CD4-positive, alpha-beta T cell (primary cell): ENCODE results near the gene LRIG1. TPM values are rescaled to one million over a fixed set of nuclear protein-coding genes. Genes with fewer than 3 reads are reported as not detected.

Experiments
- ATAC-seq: fragments of 200-7000 bp; cut with Tn5 transposase; one replicate; pipeline ENCODE4 v1.10.0; 2022; ENCODE audit warnings: mild to moderate bottlenecking; ENCODE audit not compliant: poor library complexity
- CTCF ChIA-PET: fragments of 350-600 bp; sonication (Branson Sonifier 250); formaldehyde crosslinking; loops from one replicate; lab custom pipeline; 2021; ENCODE audit warnings: antibody characterized with exemption, inconsistent platforms; lab: Charles Lee
- POLR2A ChIA-PET: fragments of 350-600 bp; sonication (Branson Sonifier 250); formaldehyde crosslinking; loops from one replicate; lab custom pipeline; 2021; ENCODE audit warnings: antibody characterized with exemption, inconsistent platforms; lab: Charles Lee
- DNase-seq, 14 experiments: peaks; one replicate each; pipeline ENCODE4 v3.0.0-alpha.2; 2013 to 2020; ENCODE audit warnings: mixed read lengths in 2 of 14
- H3K27ac ChIP-seq, 2 donors: one replicate each; pipeline versions ENCODE4 v1.5.1 to v1.7.0; 2013; ENCODE audit warnings: low read length in 2 of 2, low read depth in 1 of 2, mild to moderate bottlenecking in 1 of 2
- H3K27me3 ChIP-seq, 2 experiments: 1 replicate in 1 of 2; 2 replicates in 1 of 2; pipeline versions ENCODE4 v1.6.1 to v1.7.0; 2013; ENCODE audit warnings: low read length in 2 of 2, control low read depth in 1 of 2, mild to moderate bottlenecking in 1 of 2, moderate library complexity in 1 of 2; ENCODE audit not compliant: insufficient read depth in 2 of 2, control insufficient read depth in 1 of 2
- H3K36me3 ChIP-seq: one replicate; pipeline ENCODE4 v1.6.1; 2013; ENCODE audit warnings: low read length, control low read depth; ENCODE audit not compliant: insufficient read depth
- H3K4me1 ChIP-seq: one replicate; pipeline ENCODE4 v1.6.1; 2013; ENCODE audit warnings: low read length, control low read depth; ENCODE audit not compliant: insufficient read depth
- H3K4me3 ChIP-seq: one replicate; pipeline ENCODE4 v1.5.1; 2013; ENCODE audit warnings: mild to moderate bottlenecking, low read length, moderate library complexity
- H3K9me3 ChIP-seq, 2 experiments: 1 replicate in 1 of 2; 2 replicates in 1 of 2; pipeline versions ENCODE4 v1.6.1 to v1.7.0; 2013; ENCODE audit warnings: low read length in 2 of 2, mild to moderate bottlenecking in 2 of 2, control low read depth in 1 of 2, moderate library complexity in 1 of 2; ENCODE audit not compliant: control insufficient read depth in 1 of 2, insufficient read depth in 1 of 2
- H3K27ac Mint-ChIP-seq: one replicate; pipeline ENCODE4 v1.8.0; 2020; ENCODE audit warnings: mixed read lengths
- H3K27me3 Mint-ChIP-seq: one replicate; pipeline ENCODE4 v1.8.0; 2021; ENCODE audit warnings: mixed read lengths
- H3K36me3 Mint-ChIP-seq: one replicate; pipeline ENCODE4 v1.8.0; 2021; ENCODE audit warnings: low read depth, mixed read lengths
- H3K4me1 Mint-ChIP-seq: one replicate; pipeline ENCODE4 v1.8.0; 2021; ENCODE audit warnings: low read depth, mixed read lengths
- H3K4me3 Mint-ChIP-seq: one replicate; pipeline ENCODE4 v1.8.0; 2020; ENCODE audit warnings: mild to moderate bottlenecking, mixed read lengths
- H3K9me3 Mint-ChIP-seq: one replicate; pipeline ENCODE4 v1.8.0; 2020; ENCODE audit warnings: mixed read lengths
- CTCF ChIP-seq: fragments of 200-600 bp; IDR thresholded peaks from one replicate; pipeline ENCODE4 v1.8.0; 2022; ENCODE audit warnings: antibody characterized with exemption, mild to moderate bottlenecking
- intact Hi-C, 2 experiments: fragments of 100-400 bp; cut with DNase I in 1 of 2; cut with micrococcal nuclease in 1 of 2; formaldehyde crosslinking; loops; one replicate each; pipeline versions ENCODE4 v1.15.1 to v1.9.0; 2023 to 2025; cut with DNase I, micrococcal nuclease
- total RNA-seq, 174 experiments: library from RNA in 2 of 174; stranded (reverse) in 2 of 174; gene quantifications; one replicate each; pipeline ENCODE4 v1.2.3 and lab custom pipeline; 2021 to 2026

The LRIG1 gene
- total RNA-seq, 2 experiments from 2014 or later = 30.1 to 33.1 TPM

DNA sequence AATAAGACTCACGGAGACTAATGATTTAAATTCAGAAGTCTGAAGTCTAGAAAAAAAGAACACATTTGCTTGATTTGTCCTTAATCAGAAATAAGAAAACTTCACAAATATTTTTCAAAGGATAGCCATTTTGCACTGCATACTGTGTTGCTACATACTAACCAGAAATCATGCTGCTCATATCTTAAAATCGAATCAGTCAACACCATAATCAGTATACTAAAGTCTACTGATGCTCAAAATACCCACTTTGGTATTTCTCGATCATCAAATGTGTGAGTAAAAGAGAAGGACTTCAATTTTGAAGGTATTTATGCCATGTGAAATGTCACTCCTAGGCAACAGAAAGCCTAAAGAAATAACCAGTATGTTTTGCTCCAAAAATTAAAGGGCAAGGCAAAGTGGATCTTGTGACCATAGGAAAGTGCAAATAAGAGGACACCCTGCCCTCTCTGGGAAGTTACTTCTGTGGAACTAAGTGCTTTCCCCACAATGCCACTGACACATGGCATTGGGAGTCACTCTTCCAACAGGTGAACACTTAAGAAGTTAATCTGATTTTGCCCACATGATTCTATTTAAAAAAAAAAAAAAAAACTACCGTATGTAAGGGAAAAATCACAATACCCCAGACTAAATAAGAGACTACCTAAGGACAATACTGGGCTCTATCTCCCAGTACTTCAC is 2.7 kb downstream of the LRIG1 start:
- POLR2A ChIA-PET = interaction anchor here (0.7 to 2.7 kb wide), 6 partner anchors 7 to 196 kb away, joined by 3 to 19 read pairs (median 4); no protein-coding TSS in a partner anchor
- intact Hi-C loops = loop anchor here in 1 of 2 experiments (2.0 to 10.0 kb wide), 2 partner anchors 15 to 193 kb away; no protein-coding TSS in a partner anchor

DNA sequence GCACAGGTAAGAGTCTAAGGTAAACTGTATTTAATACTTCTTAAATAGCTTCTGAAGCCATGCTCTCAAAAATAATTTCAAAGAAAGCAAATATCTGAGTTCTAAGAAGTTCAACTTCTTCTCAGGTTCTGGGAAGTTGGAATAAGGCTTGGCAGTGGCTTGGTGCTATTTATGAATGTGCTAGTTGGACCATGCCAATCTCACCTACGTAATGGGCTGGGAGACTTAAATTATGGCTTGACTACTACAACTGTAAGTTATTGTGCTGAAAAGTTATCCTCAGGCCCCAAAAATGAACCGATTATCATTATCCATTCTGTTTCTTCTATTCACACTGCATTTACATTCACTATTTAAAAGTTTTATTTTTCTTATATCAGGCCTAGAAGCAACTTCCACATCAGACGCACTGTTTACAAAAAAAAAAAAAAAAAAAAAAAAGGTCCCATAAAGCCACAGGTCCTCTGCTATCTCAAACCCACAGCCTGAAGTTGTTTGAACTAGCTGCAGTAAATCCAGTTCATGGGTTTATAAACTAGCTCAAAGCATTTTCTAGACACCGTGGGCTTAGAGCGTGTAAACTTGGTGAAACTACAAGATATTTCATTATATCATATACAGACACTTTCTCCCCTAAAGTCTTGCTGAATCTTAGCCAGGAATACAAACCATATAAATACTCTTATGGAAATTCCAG is 3.4 kb downstream of the LRIG1 start:
- POLR2A ChIA-PET = interaction anchor here (1.0 to 2.3 kb wide), 5 partner anchors 11 to 277 kb away, joined by 3 to 18 read pairs (median 4); partner anchors contain the start of gene SLC25A26
- Mint-ChIP-seq H3K4me1 (peaks cover 89% of the 10 kb centered on the region), H3K4me3 (peak overlapping the region; percentile 97), H3K27me3 (no peaks in the 10 kb centered on the region), H3K27ac (peak overlapping the region; percentile 50), H3K36me3 (peaks cover 11% of the 10 kb centered on the region), H3K9me3 (no peaks in the 10 kb centered on the region)
- DNase-seq (peak in 3 of 14 experiments; percentile 49 to 74 (median 56)), ATAC-seq (no peak)
- no peaks in the 10 kb centered on the region for H3K9me3 ChIP-seq
- peak overlapping the region; percentile 79 for H3K4me3 ChIP-seq
- no peaks in the 10 kb centered on the region for H3K36me3 ChIP-seq
- intact Hi-C loops = loop anchor here in 1 of 2 experiments (2.0 to 10.0 kb wide), 2 partner anchors 15 to 193 kb away; no protein-coding TSS in a partner anchor
- CTCF ChIA-PET = interaction anchor here (1.1 to 2.4 kb wide), 3 partner anchors 25 to 89 kb away, joined by 3 to 7 read pairs (median 3); no protein-coding TSS in a partner anchor
- H3K27ac ChIP-seq = peak overlapping the region in 1 of 2 donors; percentile 26
- no peaks in the 10 kb centered on the region for H3K27me3 ChIP-seq
- peaks cover 63% of the 10 kb centered on the region for H3K4me1 ChIP-seq
- no peak for TF ChIP-seq CTCF

More for the DNA sequence above, 2.7 kb downstream of the LRIG1 start:
- Mint-ChIP-seq H3K27me3 (no peaks in the 10 kb centered on the region), H3K4me1 (peaks cover 89% of the 10 kb centered on the region), H3K9me3 (no peaks in the 10 kb centered on the region), H3K36me3 (peaks cover 11% of the 10 kb centered on the region), H3K4me3 (peak overlapping the region; percentile 97), H3K27ac (peak overlapping the region; percentile 50)
- H3K36me3 ChIP-seq = no peaks in the 10 kb centered on the region
- DNase-seq = no peak
- no peaks in the 10 kb centered on the region for H3K9me3 ChIP-seq
- ATAC-seq = no peak
- no peak overlapping the region for H3K27ac ChIP-seq
- no peaks in the 10 kb centered on the region for H3K27me3 ChIP-seq
- CTCF ChIA-PET = interaction anchor here (2.4 kb wide), 1 partner anchor 25 kb away, joined by 7 read pairs; no protein-coding TSS in a partner anchor
- H3K4me3 ChIP-seq = peak overlapping the region; percentile 79
- H3K4me1 ChIP-seq = peaks cover 56% of the 10 kb centered on the region
- no peak for TF ChIP-seq CTCF

DNA sequence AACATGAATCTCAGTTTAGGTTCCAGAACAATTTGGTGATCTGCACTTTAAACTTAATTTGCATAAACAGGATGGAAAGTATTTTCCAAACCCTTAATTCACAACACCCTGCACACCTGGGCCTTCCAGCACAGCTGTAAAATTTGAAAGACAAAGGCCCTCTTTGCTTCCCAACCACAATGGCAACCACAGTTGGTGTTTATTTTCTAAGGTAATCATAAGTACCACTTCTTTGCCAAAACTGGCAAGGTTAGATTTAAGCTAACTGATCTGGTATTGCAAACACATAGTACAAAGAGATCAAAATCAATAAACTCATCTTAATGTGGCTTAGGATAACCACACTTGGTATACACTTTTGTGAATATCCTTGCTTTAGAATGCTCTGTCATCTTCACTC is 4.1 kb downstream of the LRIG1 start:
- intact Hi-C loops = loop anchor here in 1 of 2 experiments (2.0 to 10.0 kb wide), 2 partner anchors 14 to 192 kb away; no protein-coding TSS in a partner anchor
- H3K4me1 ChIP-seq = peaks cover 67% of the 10 kb centered on the region
- no peaks in the 10 kb centered on the region for H3K9me3 Mint-ChIP-seq
- DNase-seq (peak in 2 of 14 experiments; percentile 42 to 58), ATAC-seq (no peak)
- peak overlapping the region; percentile 50 for H3K27ac Mint-ChIP-seq
- ChIA-PET CTCF (interaction anchor here (1.1 to 2.4 kb wide), 3 partner anchors 24 to 88 kb away, joined by 3 to 7 read pairs (median 3); no protein-coding TSS in a partner anchor), POLR2A (interaction anchor here (1.3 to 2.3 kb wide), 3 partner anchors 15 to 276 kb away, joined by 3 to 18 read pairs (median 3); partner anchors contain the start of gene SLC25A26)
- H3K27ac ChIP-seq = peak overlapping the region in 1 of 2 donors; percentile 26
- H3K27me3 Mint-ChIP-seq = no peaks in the 10 kb centered on the region
- H3K4me1 Mint-ChIP-seq = peaks cover 90% of the 10 kb centered on the region
- TF ChIP-seq CTCF = no peak
- H3K4me3 Mint-ChIP-seq = peak overlapping the region; percentile 97
- no peaks in the 10 kb centered on the region for H3K27me3 ChIP-seq
- peaks cover 11% of the 10 kb centered on the region for H3K36me3 Mint-ChIP-seq
- H3K36me3 ChIP-seq = no peaks in the 10 kb centered on the region
- no peak overlapping the region for H3K4me3 ChIP-seq
- no peaks in the 10 kb centered on the region for H3K9me3 ChIP-seq
